Measurements from ENCODE around the gene OR2AG1.
"Not testable (repeated sequence)": the region's sequence is repeated elsewhere in the genome, so short reads cannot be mapped to it uniquely, and the experiment has no call there.

OR2AG1 gene

GRCh38 chr11:6794639-6795038 lies 11.8 kb downstream of the OR2AG1 start:
- no peak for DNase-seq (ENCODE audit: low read depth)

GRCh38 chr11:6799402-6799801 lies 16.6 kb downstream of the OR2AG1 start, which contains the start of gene OR6A2:
Gene OR6A2 (minus strand): TSS chr11:6799689. CDS start chr11:6795708, 3,981 bp downstream.
- DNase-seq (ENCODE audit: low read depth): no peak

GRCh38 chr11:6801075-6801474 lies 18.3 kb downstream of the OR2AG1 start:
- not testable (repeated sequence) for DNase-seq (ENCODE audit: low read depth)

DNA sequence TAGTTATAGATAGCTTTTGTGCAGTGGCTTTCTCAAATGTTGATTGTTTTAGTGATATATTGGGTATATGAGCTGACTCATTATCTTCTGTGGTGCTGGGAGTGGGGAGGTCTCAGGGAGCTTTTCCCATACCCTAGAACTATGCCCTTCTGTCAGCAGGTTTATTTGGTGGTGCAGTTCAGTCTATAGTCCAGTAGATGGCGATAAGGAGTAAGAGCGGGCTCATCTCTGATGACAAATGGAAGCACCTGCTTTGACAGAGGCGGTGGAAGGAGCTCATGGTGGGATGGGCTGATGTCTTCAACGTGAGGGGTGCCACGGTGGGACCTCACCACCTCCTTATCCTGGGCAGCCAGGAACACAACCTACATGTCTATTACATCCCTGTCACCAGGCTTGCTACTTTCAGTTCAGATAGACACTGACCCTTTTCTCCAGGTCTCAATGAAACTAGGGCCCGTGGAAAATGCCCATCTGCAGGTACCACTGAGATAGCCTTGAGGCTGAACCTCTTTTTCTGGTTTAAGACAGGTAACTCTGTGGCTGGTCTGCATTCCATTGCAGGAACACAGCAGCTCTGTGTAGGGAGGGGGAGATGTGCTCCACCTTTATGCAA lies 29.7 kb downstream of the OR2AG1 start:
- peak; percentile 16 for DNase-seq (ENCODE audit: low read depth)

DNA sequence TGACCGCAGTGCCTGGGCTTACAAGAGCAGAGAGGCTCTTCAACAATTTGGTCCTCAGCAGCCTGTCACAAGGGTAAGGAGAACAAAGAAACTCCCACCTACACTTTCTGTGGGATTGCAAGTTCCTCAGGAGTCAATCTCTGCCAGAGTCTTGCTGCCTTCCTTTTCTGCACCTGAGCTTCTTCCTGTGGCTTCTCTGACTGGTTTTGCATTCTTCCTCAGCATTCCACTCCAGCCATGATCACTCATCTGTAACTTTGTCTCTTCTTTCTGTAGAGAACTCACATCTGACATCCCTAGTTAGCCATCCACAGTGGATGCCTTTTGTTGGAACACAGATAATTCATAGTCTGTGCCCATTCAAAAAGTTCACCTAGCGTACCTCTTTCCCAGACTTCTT lies 30.8 kb downstream of the OR2AG1 start:
- no peak for DNase-seq (ENCODE audit: low read depth)

DNA sequence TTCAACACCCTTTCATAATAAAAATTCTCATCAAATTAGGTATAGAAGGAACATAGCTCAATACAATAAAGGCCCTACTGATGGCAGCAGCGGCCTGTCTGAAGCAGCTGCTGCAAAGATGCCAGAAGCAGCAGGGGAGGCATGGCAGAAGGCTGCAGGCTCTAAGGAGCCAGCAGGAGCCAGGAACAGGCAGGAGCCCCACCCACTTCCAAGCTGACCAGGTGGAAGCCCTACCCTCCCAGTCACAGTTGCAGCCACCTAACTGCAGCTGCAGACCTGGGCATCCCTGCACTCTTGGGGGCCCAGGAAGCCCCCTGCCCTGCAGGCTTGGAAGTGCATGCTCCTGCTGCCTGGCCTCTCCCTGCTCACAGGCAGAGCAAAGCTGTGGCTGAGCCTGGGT lies 34.9 kb downstream of the OR2AG1 start:
- no peak for DNase-seq (ENCODE audit: low read depth)

- DNase-seq (ENCODE audit: low read depth): no peak
Observed at GRCh38 chr11:6818967-6819366, 36.1 kb downstream of the OR2AG1 start.

DNA sequence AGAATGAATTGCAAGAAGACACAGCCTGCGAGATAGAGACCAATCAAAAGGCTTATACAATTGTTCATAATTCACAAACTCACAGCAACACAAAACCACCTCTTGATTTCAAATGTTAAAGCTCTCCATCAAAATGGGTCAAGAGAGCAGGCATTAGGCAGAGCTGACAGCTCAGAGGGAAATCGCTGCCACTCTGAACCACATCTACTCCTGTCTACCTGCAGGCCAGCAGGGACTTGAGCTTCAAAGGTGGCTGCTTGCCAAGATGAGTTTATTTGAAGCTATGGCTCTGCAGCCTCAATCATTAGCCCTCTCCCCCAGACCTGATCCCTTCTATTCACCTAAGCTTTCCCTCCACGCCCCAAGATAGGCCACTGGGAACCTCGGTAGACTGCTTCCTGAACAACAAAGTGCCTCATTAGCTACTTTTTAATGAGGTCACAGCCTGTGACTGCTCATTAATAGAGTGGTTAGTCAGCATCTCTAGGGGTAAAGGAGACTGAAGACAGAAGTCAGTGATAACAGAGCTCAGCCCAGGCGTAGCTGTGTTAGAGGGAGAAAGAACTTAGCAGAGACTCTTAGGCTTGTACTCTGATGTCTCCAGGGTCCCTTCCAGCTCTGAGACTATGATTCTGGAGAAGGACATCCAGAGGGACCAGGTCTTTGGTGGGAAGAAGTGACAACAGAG lies 41.5 kb downstream of the OR2AG1 start:
- no peak for DNase-seq (ENCODE audit: low read depth)

- DNase-seq (ENCODE audit: low read depth): no peak
Observed at GRCh38 chr11:6825231-6825744, 42.5 kb downstream of the OR2AG1 start.

DNA sequence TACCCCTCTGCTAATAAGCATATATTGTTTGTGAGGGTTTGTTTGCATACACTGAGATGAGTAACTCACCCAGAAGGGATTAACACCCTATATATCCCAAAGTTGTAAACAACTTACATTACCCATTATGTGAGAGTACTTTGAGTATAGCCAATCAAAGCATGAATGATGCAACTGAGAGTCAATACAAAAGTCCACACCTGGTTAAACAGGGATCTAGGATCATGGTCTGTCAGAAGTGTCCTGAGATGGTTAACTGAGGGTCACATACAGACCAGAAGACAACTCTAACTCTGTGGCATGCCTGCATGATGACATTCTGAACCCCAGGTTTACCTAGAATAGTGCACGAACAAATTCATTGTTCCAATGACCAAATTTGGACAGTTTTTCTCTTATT lies 45.3 kb downstream of the OR2AG1 start:
- no peak for DNase-seq (ENCODE audit: low read depth)

- DNase-seq (ENCODE audit: low read depth): no peak
Observed at GRCh38 chr11:6833356-6833755, 50.5 kb downstream of the OR2AG1 start.

GRCh38 chr11:6834021-6834420 lies 51.2 kb downstream of the OR2AG1 start:
- no peak for DNase-seq (ENCODE audit: low read depth)

All from stimulated activated CD4-positive, alpha-beta T cell treated with anti-CD3 and anti-CD28 coated beads, Interleukin-2, amount 100 ng/mL, for 4 hours (primary cell).